ENCODE results near the gene CD4.

CD4 gene

DNA sequence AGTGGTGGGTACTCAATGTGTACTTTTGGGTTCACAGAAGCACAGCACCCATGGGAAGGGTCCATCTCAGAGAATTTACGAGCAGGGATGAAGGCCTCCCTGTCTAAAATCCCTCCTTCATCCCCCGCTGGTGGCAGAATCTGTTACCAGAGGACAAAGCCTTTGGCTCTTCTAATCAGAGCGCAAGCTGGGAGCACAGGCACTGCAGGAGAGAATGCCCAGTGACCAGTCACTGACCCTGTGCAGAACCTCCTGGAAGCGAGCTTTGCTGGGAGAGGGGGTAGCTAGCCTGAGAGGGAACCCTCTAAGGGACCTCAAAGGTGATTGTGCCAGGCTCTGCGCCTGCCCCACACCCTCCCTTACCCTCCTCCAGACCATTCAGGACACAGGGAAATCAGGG lies 30.8 kb downstream of the CD4 start:
- no peak for DNase-seq (ENCODE audit: low read depth)
- no peak overlapping the region for H3K4me3 ChIP-seq (ENCODE audit: low read depth, low read length)
- TF ChIP-seq, protein P1, sequence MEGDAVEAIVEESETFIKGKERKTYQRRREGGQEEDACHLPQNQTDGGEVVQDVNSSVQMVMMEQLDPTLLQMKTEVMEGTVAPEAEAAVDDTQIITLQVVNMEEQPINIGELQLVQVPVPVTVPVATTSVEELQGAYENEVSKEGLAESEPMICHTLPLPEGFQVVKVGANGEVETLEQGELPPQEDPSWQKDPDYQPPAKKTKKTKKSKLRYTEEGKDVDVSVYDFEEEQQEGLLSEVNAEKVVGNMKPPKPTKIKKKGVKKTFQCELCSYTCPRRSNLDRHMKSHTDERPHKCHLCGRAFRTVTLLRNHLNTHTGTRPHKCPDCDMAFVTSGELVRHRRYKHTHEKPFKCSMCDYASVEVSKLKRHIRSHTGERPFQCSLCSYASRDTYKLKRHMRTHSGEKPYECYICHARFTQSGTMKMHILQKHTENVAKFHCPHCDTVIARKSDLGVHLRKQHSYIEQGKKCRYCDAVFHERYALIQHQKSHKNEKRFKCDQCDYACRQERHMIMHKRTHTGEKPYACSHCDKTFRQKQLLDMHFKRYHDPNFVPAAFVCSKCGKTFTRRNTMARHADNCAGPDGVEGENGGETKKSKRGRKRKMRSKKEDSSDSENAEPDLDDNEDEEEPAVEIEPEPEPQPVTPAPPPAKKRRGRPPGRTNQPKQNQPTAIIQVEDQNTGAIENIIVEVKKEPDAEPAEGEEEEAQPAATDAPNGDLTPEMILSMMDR (IDR thresholded peaks at IDR 0.05; ENCODE audit: insufficient read depth, low read depth, low read length, missing control alignments), result no peak

DNA sequence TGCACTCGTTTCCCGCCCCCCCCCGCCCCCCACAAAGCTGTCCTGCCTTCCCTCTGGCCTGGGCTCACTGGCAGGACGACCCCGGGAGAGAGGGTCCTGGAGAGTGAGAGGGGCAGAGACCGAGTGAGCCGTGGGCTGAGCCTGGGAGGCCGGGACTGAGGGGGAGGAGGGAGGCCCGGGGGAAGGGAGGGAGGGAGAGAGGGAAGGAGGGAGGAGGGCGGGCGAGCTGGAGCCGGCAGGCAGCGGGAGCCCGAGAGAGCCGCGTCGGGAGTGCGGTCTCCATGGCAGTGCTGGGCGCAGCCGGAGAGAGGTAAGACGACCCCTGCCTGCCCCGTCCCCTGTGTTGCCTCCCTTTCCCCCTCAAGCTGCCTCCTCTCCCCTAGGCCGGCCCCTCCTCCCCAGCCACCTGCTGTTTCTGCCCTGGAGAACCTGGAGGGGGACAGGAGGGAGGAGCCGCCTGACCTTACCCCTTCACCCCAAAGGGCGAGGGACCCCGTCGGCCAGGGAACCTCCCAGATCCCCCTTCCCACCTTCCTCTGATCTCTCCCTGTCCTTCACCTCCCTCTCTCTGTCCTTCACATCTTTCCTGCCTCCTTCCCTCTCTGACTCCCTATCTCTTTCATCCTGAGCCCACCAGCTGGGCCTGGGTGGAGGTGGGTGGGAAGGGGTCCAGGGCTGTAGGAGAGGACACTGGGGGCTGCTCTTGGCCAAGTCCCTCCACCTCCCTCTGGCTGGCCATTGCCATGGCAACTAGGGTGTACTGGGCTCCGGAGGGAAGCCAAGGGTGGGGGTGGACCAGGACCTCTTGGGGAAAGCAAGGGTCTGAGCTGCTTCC lies 32.5 kb downstream of the CD4 start, which contains the start of gene GPR162:
Gene GPR162 (plus strand): TSS at position 231 of the 835 bp plus-strand sequence. CDS start 2,078 bp downstream, outside the sequence.
- H3K4me3 ChIP-seq (ENCODE audit: low read depth, low read length), result no peak within 1 kb of the TSS
- TF ChIP-seq, protein P1 (IDR thresholded peaks at IDR 0.05; ENCODE audit: insufficient read depth, low read depth, low read length, missing control alignments), result no peak
- DNase-seq (ENCODE audit: low read depth), result no peak

DNA sequence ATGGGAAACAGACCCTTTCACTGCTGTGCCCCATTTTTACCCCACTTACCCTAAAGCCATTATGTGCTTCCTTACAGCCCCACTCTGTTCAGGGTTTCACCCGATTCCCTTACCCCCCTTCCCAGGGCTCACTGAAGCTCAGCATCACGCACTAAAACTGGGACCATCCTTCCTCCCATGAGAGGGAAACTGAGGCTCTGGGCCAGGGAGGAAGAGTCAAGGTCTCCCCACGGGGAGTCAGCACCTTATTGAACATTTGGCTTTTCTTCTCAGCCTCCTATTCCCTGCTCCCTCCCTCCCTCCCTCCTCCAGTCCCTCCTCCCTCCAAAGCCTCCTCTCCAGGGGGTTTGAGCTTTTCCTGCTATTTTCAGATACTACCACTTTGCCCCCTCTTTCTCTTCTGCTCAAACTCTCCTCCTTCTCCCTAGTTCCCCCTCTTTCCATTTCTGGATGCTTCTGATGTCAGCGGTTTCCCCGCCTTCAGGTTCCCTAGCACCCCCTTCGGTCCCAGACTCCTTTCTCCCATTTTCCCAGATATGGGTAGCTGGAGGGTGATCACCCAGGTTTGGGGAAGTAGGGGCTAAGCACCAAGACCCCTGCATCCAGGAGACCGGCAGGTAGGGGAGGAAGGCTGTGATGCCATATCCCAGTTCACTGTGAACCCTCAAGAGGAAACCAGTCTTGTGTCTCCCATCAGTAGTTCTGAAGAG lies 33.3 kb downstream of the CD4 start:
- TF ChIP-seq, protein P1 (IDR thresholded peaks at IDR 0.05; ENCODE audit: insufficient read depth, low read depth, low read length, missing control alignments), result no peak
- DNase-seq (ENCODE audit: low read depth), result no peak
- no peak overlapping the region for H3K4me3 ChIP-seq (ENCODE audit: low read depth, low read length)

DNA sequence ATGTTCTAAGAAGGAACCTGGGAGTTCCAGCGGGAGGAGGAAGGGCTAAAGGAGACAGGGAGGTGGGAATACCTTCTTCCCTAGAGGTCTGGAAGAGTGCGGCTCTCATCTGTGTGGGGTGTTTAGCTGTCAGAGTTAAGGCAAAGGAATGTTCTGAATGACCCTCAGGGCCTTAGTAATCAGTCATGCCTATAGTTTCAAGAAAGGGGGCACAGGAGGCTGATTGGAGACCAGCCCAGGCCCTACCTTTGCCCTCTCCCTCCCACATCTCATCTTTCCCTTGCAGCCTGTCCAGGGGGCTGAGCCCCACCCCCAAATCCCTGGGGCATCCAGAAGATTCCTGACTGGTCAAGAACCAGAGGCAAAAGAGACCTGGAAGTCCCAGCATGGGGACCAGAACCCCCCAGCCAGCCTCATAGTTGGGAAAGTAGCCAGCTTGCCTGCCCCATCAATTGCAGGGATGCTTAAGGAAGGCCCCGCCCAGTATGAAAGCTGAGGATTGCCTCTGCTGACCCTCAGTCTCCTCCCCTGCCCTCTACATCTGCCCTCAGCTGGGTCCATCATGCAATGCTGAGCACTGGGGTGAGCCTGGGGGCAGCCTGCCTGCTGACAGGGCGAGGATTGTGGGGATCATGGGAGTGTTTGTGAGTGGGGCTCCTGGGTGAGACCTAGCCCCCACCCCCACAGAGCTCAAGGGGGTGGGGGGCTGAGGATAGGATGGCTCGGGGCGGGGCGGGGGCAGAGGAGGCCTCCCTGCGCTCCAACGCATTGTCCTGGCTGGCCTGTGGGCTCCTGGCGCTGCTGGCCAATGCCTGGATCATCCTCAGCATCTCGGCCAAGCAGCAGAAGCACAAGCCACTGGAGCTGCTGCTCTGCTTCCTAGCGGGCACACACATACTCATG lies 34.1 kb downstream of the CD4 start:
- no peak overlapping the region for H3K4me3 ChIP-seq (ENCODE audit: low read depth, low read length)
- no peak for DNase-seq (ENCODE audit: low read depth)
- TF ChIP-seq, protein P1 (IDR thresholded peaks at IDR 0.05; ENCODE audit: insufficient read depth, low read depth, low read length, missing control alignments), result no peak

DNA sequence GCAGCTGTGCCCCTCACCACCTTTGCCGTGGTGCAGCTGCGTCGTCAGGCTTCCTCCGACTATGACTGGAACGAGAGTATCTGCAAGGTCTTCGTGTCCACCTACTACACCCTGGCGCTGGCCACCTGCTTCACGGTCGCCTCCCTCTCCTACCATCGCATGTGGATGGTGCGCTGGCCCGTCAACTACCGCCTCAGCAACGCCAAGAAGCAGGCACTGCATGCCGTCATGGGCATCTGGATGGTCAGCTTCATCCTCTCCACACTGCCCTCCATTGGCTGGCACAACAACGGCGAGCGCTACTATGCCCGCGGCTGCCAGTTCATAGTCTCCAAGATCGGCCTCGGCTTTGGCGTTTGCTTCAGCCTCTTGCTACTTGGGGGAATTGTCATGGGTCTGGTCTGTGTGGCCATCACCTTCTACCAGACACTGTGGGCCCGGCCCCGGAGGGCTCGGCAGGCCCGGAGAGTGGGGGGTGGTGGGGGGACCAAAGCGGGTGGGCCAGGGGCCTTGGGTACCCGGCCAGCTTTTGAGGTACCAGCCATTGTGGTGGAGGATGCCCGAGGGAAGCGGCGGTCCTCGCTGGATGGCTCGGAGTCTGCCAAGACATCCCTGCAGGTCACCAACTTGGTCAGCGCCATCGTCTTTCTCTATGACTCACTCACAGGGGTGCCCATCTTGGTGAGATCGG lies 34.9 kb downstream of the CD4 start:
- no peak overlapping the region for H3K4me3 ChIP-seq (ENCODE audit: low read depth, low read length)
- TF ChIP-seq, protein P1 (IDR thresholded peaks at IDR 0.05; ENCODE audit: insufficient read depth, low read depth, low read length, missing control alignments), result no peak
- DNase-seq (ENCODE audit: low read depth), result no peak

DNA sequence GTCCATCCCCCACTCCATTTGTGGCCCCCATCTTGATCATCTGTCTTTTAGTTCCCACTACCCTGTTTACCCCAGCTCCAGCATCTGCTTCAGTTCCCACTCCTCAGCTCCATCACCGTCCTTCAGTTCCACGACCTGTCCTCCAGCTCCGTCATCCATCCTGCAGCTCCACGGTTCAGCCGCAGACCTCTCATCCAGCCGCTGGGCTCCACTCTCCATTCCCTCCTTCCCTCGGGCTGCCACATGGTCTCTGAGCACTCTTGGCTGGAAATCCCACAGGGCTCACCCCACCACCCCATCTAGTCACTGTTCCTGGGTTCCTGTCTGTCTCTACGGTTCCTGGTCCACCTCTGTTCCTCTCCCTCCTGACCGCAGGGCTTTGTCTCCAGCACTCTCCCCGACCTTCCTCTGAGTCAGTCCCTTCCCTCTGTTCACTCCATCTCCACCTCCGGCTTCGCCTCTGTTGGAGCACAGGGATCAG lies 35.6 kb downstream of the CD4 start:
- TF ChIP-seq, protein P1 (IDR thresholded peaks at IDR 0.05; ENCODE audit: insufficient read depth, low read depth, low read length, missing control alignments), result no peak
- no peak for DNase-seq (ENCODE audit: low read depth)
- H3K4me3 ChIP-seq (ENCODE audit: low read depth, low read length), result no peak overlapping the region
